ENCODE results near the gene TFB2M. TPM values are rescaled to one million over a fixed set of nuclear protein-coding genes. Genes with fewer than 3 reads are reported as not detected.
"Not testable (repeated sequence)": the region's sequence is repeated elsewhere in the genome, so short reads cannot be mapped to it uniquely, and the experiment has no call there.

The TFB2M gene
- total and polyA plus RNA-seq, 2 of the 13 experiments (the other 11 are each of a cell fraction or from before 2014, with no cell fraction given) = 15.7 to 31.4 TPM

- Histone ChIP-seq H4K20me1 (ENCODE audit: insufficient read depth, low read length) (no peaks in the 10 kb centered on the region), H3K4me3 (replicated peaks in 1 of 3; ENCODE audit: insufficient read depth in 1 of 3, low read depth in 2 of 3, low read length in 3 of 3) (no peak overlapping the region), H2AFZ (ENCODE audit: low read length) (no peak overlapping the region), H3K27ac (ENCODE audit: extremely low read length, insufficient read depth, low read length) (no peak overlapping the region), H3K79me2 (ENCODE audit: insufficient read depth, low read length) (peaks cover 20% of the 10 kb centered on the region), H3K9me3 (ENCODE audit: low read length) (no peaks in the 10 kb centered on the region), H3K4me1 (ENCODE audit: insufficient read depth, low read length) (peaks cover 21% of the 10 kb centered on the region), H3K36me3 (replicated peaks in 1 of 2; ENCODE audit: control insufficient read depth in 1 of 2, insufficient read depth in 2 of 2, low read length in 2 of 2) (peaks cover 3 to 14% of the 10 kb centered on the region in 2 experiments; a peak in 4 of 5 replicates), H3K27me3 (ENCODE audit: control insufficient read depth in 1 of 2, insufficient read depth in 2 of 2, low read length in 2 of 2) (no peaks in the 10 kb centered on the region), H3K9ac (ENCODE audit: insufficient read depth, low read depth, low read length) (no peak overlapping the region), H3K4me2 (ENCODE audit: low read depth, low read length) (no peak overlapping the region)
- BruUV-seq (replicated peaks) = no TSS peak
- no peak for ATAC-seq
- ChIA-PET POLR2A (no interaction called here), CTCF (ENCODE audit: low intra/inter-chr PET ratio, low total read pairs) (no interaction called here)
- FAIRE-seq = no peak
- TF ChIP-seq ZUFSP (CRISPR knock-in tag; IDR thresholded peaks at IDR 0.05; ENCODE audit: borderline replicate concordance) (no peak), HOXA7 (CRISPR knock-in tag; IDR thresholded peaks at IDR 0.05) (no peak), ZNF383 (CRISPR knock-in tag; IDR thresholded peaks at IDR 0.05; ENCODE audit: borderline replicate concordance) (no peak), HOXA5 (CRISPR knock-in tag; IDR thresholded peaks at IDR 0.05) (no peak), MBNL3 (CRISPR knock-in tag; conservative IDR thresholded peaks at IDR 0.05) (no peak), GMEB1 (CRISPR knock-in tag; IDR thresholded peaks at IDR 0.05; ENCODE audit: borderline replicate concordance) (no peak), ZNF737 (CRISPR knock-in tag; IDR thresholded peaks at IDR 0.05; ENCODE audit: borderline replicate concordance) (no peak), ZNF138 (CRISPR knock-in tag; IDR thresholded peaks at IDR 0.05; ENCODE audit: low read depth) (no peak), MLX (CRISPR knock-in tag; IDR thresholded peaks at IDR 0.05) (no peak), LCORL (IDR thresholded peaks at IDR 0.05) (no peak), LCORL (CRISPR knock-in tag; IDR thresholded peaks at IDR 0.05) (no peak), ZNF614 (CRISPR knock-in tag; IDR thresholded peaks at IDR 0.05; ENCODE audit: borderline replicate concordance) (no peak), ZBTB33 (CRISPR knock-in tag; IDR thresholded peaks at IDR 0.05) (no peak)
- in situ Hi-C loops (cut with HindIII; ENCODE audit: extremely low pct_ligation_motif_present, low pct_unique_long_range_greater_than_20kb) = no loop called here
- no peak for DNase-seq (ENCODE audit: low spot score)
- intact Hi-C loops (cut with micrococcal nuclease; ENCODE audit: unreplicated experiment) = no loop called here
Observed at GRCh38 chr1:246591047-246591446, 25.0 kb upstream of the TFB2M start.

- H3K9ac ChIP-seq (ENCODE audit: insufficient read depth, low read depth, low read length); H4K20me1 ChIP-seq (ENCODE audit: insufficient read depth, low read length); BruUV-seq (replicated peaks); FAIRE-seq; H3K36me3 ChIP-seq (replicated peaks in 1 of 2; ENCODE audit: control insufficient read depth in 1 of 2, insufficient read depth in 2 of 2, low read length in 2 of 2); H3K9me3 ChIP-seq (ENCODE audit: low read length); DNase-seq (ENCODE audit: low spot score); ATAC-seq; H3K27me3 ChIP-seq (ENCODE audit: control insufficient read depth in 1 of 2, insufficient read depth in 2 of 2, low read length in 2 of 2); POLR2A ChIA-PET; H3K4me3 ChIP-seq (replicated peaks in 1 of 3; ENCODE audit: insufficient read depth in 1 of 3, low read depth in 2 of 3, low read length in 3 of 3); H2AFZ ChIP-seq (ENCODE audit: low read length); intact Hi-C loops (cut with micrococcal nuclease; ENCODE audit: unreplicated experiment); CTCF ChIA-PET (ENCODE audit: low intra/inter-chr PET ratio, low total read pairs); H3K4me2 ChIP-seq (ENCODE audit: low read depth, low read length); in situ Hi-C loops (cut with HindIII; ENCODE audit: extremely low pct_ligation_motif_present, low pct_unique_long_range_greater_than_20kb); H3K27ac ChIP-seq (ENCODE audit: extremely low read length, insufficient read depth, low read length): not testable (repeated sequence)
- Histone ChIP-seq H3K79me2 (ENCODE audit: insufficient read depth, low read length) (peaks cover 25% of the 10 kb centered on the region), H3K4me1 (ENCODE audit: insufficient read depth, low read length) (peaks cover 32% of the 10 kb centered on the region)
- WGBS (ENCODE audit: low lambda C conversion rate) = 97% methylated on average over 10 of the region's 10 CpGs
Observed at GRCh38 chr1:246589919-246590318, 23.9 kb upstream of the TFB2M start.
